Loucy (cell line): Measurements from ENCODE around the gene KDM7A.
"Not testable (repeated sequence)": the region's sequence is repeated elsewhere in the genome, so short reads cannot be mapped to it uniquely, and the experiment has no call there.

ENCODE experiments used
- H2AFZ ChIP-seq: fragments of 200-600 bp; sonication (generic); 2 replicates; pipeline ENCODE4 v1.6.0; 2016; ENCODE audit warnings: antibody characterized with exemption, mild to moderate bottlenecking, low read length, moderate library complexity
- H3F3A ChIP-seq: fragments of 200-600 bp; 2 replicates; pipeline ENCODE4 v1.6.0; 2016; ENCODE audit warnings: antibody characterized with exemption, low read depth, mild to moderate bottlenecking
- H3K27me3 ChIP-seq: fragments of 200-600 bp; sonication (generic); 2 replicates; pipeline ENCODE4 v1.6.1; 2014; ENCODE audit warnings: low read length, mild to moderate bottlenecking; ENCODE audit not compliant: insufficient read depth, poor library complexity, severe bottlenecking
- H3K36me3 ChIP-seq: fragments of 200-600 bp; sonication (generic); 2 replicates; pipeline ENCODE4 v1.6.1; 2016; ENCODE audit warnings: low read length; ENCODE audit not compliant: insufficient read depth
- H3K4me1 ChIP-seq: fragments of 200-600 bp; sonication (generic); 2 replicates; pipeline ENCODE4 v1.5.1; 2014; ENCODE audit warnings: low read length, mild to moderate bottlenecking; ENCODE audit not compliant: insufficient read depth, poor library complexity, severe bottlenecking
- H3K4me2 ChIP-seq: fragments of 200-600 bp; sonication (generic); 2 replicates; pipeline ENCODE4 v1.6.0; 2014; ENCODE audit warnings: antibody characterized with exemption, low read length, low read depth, mild to moderate bottlenecking; ENCODE audit not compliant: poor library complexity, severe bottlenecking
- H3K4me3 ChIP-seq: fragments of 200-600 bp; sonication (generic); 2 replicates; pipeline ENCODE4 v1.5.1; 2014; ENCODE audit warnings: low read length, mild to moderate bottlenecking, mixed read lengths; ENCODE audit not compliant: poor library complexity, severe bottlenecking
- H3K79me2 ChIP-seq: fragments of 200-600 bp; sonication (generic); 2 replicates; pipeline ENCODE4 v1.6.1; 2014; ENCODE audit warnings: low read length; ENCODE audit not compliant: insufficient read depth
- H3K9ac ChIP-seq: fragments of 200-600 bp; sonication (generic); 2 replicates; pipeline ENCODE4 v1.6.0; 2014; ENCODE audit warnings: mild to moderate bottlenecking, low read depth, low read length, moderate library complexity; ENCODE audit not compliant: poor library complexity, severe bottlenecking
- H3K9me2 ChIP-seq: fragments of 200-600 bp; sonication (generic); replicated peaks from 2 replicates; pipeline ENCODE4 v1.6.1; 2016; ENCODE audit warnings: low read depth, low read length, mixed read lengths
- H3K9me3 ChIP-seq: fragments of 200-600 bp; sonication (generic); 2 replicates; pipeline ENCODE4 v1.6.1; 2014; ENCODE audit warnings: mild to moderate bottlenecking, antibody characterized with exemption, low read length, low read depth; ENCODE audit not compliant: insufficient read depth
- H4K20me1 ChIP-seq: fragments of 200-600 bp; sonication (generic); 2 replicates; pipeline ENCODE4 v1.6.0; 2014; ENCODE audit warnings: antibody characterized with exemption, low read length, mild to moderate bottlenecking; ENCODE audit not compliant: insufficient read depth, poor library complexity, severe bottlenecking
- EZH2phosphoT487 ChIP-seq: fragments of 200-600 bp; IDR thresholded peaks from 2 replicates; pipeline ENCODE4 v1.6.1; 2018; ENCODE audit warnings: antibody characterized with exemption, mild to moderate bottlenecking, moderate library complexity, borderline replicate concordance
- TF ChIP-seq, protein P1 (sequence below): fragments of 200-600 bp; sonication (generic); conservative IDR thresholded peaks from 2 replicates; pipeline ENCODE4 v1.5.1; 2014; ENCODE audit warnings: mild to moderate bottlenecking, antibody characterized with exemption, low read length

KDM7A gene

GRCh38 chr7:140122965-140123364 lies 53.8 kb downstream of the KDM7A start:
- no peak overlapping the region for H3K4me2 ChIP-seq
- H3F3A ChIP-seq: no peaks in the 10 kb centered on the region
- H3K79me2 ChIP-seq: no peaks in the 10 kb centered on the region
- no peaks in the 10 kb centered on the region for H4K20me1 ChIP-seq
- H3K9me2 ChIP-seq: no peaks in the 10 kb centered on the region
- no peak overlapping the region for H3K4me3 ChIP-seq
- no peak overlapping the region for H3K9ac ChIP-seq
- H3K4me1 ChIP-seq: no peaks in the 10 kb centered on the region
- H3K9me3 ChIP-seq: no peaks in the 10 kb centered on the region
- TF ChIP-seq, protein P1, sequence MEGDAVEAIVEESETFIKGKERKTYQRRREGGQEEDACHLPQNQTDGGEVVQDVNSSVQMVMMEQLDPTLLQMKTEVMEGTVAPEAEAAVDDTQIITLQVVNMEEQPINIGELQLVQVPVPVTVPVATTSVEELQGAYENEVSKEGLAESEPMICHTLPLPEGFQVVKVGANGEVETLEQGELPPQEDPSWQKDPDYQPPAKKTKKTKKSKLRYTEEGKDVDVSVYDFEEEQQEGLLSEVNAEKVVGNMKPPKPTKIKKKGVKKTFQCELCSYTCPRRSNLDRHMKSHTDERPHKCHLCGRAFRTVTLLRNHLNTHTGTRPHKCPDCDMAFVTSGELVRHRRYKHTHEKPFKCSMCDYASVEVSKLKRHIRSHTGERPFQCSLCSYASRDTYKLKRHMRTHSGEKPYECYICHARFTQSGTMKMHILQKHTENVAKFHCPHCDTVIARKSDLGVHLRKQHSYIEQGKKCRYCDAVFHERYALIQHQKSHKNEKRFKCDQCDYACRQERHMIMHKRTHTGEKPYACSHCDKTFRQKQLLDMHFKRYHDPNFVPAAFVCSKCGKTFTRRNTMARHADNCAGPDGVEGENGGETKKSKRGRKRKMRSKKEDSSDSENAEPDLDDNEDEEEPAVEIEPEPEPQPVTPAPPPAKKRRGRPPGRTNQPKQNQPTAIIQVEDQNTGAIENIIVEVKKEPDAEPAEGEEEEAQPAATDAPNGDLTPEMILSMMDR: no peak
- no peak for TF ChIP-seq EZH2phosphoT487
- H3K27me3 ChIP-seq: no peaks in the 10 kb centered on the region
- H3K36me3 ChIP-seq: peaks cover 12% of the 10 kb centered on the region; the same call in 1 of the 2 replicates
- H2AFZ ChIP-seq: no peak overlapping the region

- H3K79me2 ChIP-seq: no peaks in the 10 kb centered on the region
- H2AFZ ChIP-seq: no peak overlapping the region
- H3F3A ChIP-seq: no peaks in the 10 kb centered on the region
- TF ChIP-seq EZH2phosphoT487: no peak
- TF ChIP-seq, protein P1: no peak
- H3K9me3 ChIP-seq: no peaks in the 10 kb centered on the region
- peaks cover 12% of the 10 kb centered on the region; the same call in 1 of the 2 replicates for H3K36me3 ChIP-seq
- no peaks in the 10 kb centered on the region for H3K4me1 ChIP-seq
- no peaks in the 10 kb centered on the region for H3K9me2 ChIP-seq
- H4K20me1 ChIP-seq: no peaks in the 10 kb centered on the region
- no peak overlapping the region for H3K9ac ChIP-seq
- no peak overlapping the region for H3K4me2 ChIP-seq
- H3K27me3 ChIP-seq: no peaks in the 10 kb centered on the region
- no peak overlapping the region for H3K4me3 ChIP-seq
Measured at GRCh38 chr7:140121326-140121725, 55.5 kb downstream of the KDM7A start.

- not testable (repeated sequence) for H3F3A ChIP-seq, H3K9ac ChIP-seq, H3K9me2 ChIP-seq, H3K4me3 ChIP-seq, H3K9me3 ChIP-seq, H3K4me2 ChIP-seq, H3K36me3 ChIP-seq, H3K79me2 ChIP-seq, H3K27me3 ChIP-seq, H3K4me1 ChIP-seq, H4K20me1 ChIP-seq, H2AFZ ChIP-seq
Measured at GRCh38 chr7:140114817-140115216, 62.0 kb downstream of the KDM7A start.

DNA sequence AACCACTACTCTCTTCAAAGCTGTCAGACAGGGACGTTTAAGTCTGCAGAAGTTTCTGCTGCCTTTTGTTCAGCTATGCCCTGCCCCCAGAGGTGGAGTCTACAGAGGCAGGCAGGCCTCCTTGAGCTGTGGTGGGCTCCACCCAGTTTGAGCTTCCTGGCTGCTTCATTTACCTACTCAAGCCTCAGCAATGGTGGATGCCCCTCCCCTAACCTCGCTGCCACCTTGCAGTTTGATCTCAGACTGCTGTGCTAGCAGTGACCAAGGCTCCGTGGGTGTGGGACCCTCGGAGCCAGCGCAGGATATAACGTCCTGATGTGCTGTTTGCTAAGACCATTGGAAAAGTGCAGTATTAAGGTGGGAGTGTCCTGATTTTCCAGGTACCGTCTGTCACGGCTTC lies 68.0 kb downstream of the KDM7A start:
- H3K9ac ChIP-seq, H3K4me2 ChIP-seq, H3K9me3 ChIP-seq, H3K79me2 ChIP-seq, H3K27me3 ChIP-seq, H3F3A ChIP-seq, H3K36me3 ChIP-seq, H2AFZ ChIP-seq, H3K4me1 ChIP-seq, H4K20me1 ChIP-seq, H3K4me3 ChIP-seq, H3K9me2 ChIP-seq: not testable (repeated sequence)
